Uterus (tissue), 4 donors: Measurements from ENCODE around the gene ATXN7L1. TPM values are rescaled to one million over a fixed set of nuclear protein-coding genes. Genes with fewer than 3 reads are reported as not detected.

Source experiments
- DNase-seq, 2 donors: peaks; one replicate each; pipeline ENCODE4 v3.0.0-alpha.2; 2019 to 2020
- H3K27ac ChIP-seq, 2 donors: fragments of 200-600 bp; sonication (generic); 1 replicate in 1 of 2; 2 replicates in 1 of 2; pipeline ENCODE4 v1.5.1; 2016 to 2018
- H3K27me3 ChIP-seq, 2 donors: fragments of 200-600 bp; sonication (generic); one replicate each; pipeline ENCODE4 v1.5.1; 2018 to 2019; ENCODE audit warnings: control low read depth in 1 of 2
- H3K36me3 ChIP-seq, 2 donors: fragments of 200-600 bp; sonication (generic); one replicate each; pipeline ENCODE4 v1.5.1; 2019; ENCODE audit warnings: control low read depth in 1 of 2
- H3K4me1 ChIP-seq, 2 donors: fragments of 200-600 bp; sonication (generic); one replicate each; pipeline ENCODE4 v1.5.1; 2018 to 2019; ENCODE audit warnings: control low read depth in 1 of 2
- H3K4me3 ChIP-seq, 2 donors: fragments of 200-600 bp; sonication (generic); 1 replicate in 1 of 2; 2 replicates in 1 of 2; pipeline ENCODE4 v1.5.1; 2018 to 2019; ENCODE audit warnings: mild to moderate bottlenecking in 1 of 2
- H3K9me3 ChIP-seq, 2 donors: fragments of 200-600 bp; sonication (generic); one replicate each; pipeline ENCODE4 v1.5.1; 2019; ENCODE audit warnings: control low read depth in 1 of 2
- POLR2A ChIP-seq, 2 donors: fragments of 450-650 bp; IDR thresholded peaks; one replicate each; pipeline ENCODE4 v1.6.1; 2016; ENCODE audit warnings: antibody characterized with exemption in 2 of 2, mild to moderate bottlenecking in 1 of 2, moderate library complexity in 1 of 2
- intact Hi-C: fragments of 100-400 bp; cut with DNase I; formaldehyde crosslinking; loops from one replicate; pipeline ENCODE4 v1.15.1; 2023; ENCODE audit warnings: low total_unique reads
- total RNA-seq, 4 donors: library from RNA; depleted of rRNA in 3 of 4; stranded (reverse); fragments of >200 nt in 3 of 4; gene quantifications; one replicate each; pipeline versions ENCODE4 v1.1.0 to v1.2.4, GENCODE V29; 2014 to 2023
- TF ChIP-seq, protein P1 (sequence below), 4 experiments: fragments of 200-600 bp in 2 of 4; fragments of 450-650 bp in 2 of 4; sonication (generic) in 2 of 4; IDR thresholded peaks; one replicate each; pipeline ENCODE4 v1.5.1; 2016 to 2019; ENCODE audit warnings: antibody characterized with exemption in 4 of 4, mild to moderate bottlenecking in 2 of 4, moderate library complexity in 1 of 4
- donor health status: DM: yes; HTN: yes; CAD: no.

The ATXN7L1 gene
- total RNA-seq, 4 donors from 2014 or later, result 4.4 to 22.4 (median 11.0) TPM

DNA sequence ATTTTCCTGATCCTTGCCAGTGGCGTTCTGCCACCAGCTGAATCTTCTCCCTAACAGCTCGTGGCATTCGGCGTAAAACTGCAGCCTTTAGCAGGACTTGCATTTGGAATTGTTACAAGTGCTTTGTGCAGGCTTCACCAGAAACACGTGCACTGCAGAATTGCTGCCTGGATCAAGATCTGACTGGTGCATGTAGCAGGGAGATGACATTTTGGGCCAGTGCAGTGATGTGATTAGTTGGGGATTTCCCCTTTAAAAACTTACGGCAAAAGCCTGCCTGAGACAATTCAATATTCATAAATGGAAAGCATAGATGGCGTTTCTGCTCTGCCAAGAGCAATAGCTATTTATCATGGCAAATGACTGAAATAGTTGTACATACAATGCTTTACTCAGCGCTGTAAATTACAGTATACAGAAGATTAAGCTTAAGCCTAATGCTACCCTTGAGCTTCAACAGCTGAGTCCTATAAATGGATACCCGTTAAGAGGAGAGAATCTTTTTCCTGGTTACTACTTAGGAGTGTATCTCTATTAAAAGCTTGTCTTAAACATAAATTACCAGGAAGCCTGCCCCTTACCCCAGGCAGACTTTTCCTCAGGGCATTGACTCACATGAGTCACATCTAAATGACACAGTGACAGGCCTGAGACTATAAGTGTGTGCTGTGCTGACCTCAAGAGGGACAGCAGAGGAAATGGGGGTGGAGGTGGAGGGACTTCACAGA, 106.3 kb downstream of the ATXN7L1 start:
- no peaks in the 10 kb centered on the region for H3K27me3 ChIP-seq
- no peak overlapping the region for H3K4me3 ChIP-seq
- no peaks in the 10 kb centered on the region for H3K36me3 ChIP-seq
- TF ChIP-seq POLR2A (IDR thresholded peaks at IDR 0.05), result no peak
- TF ChIP-seq, protein P1, sequence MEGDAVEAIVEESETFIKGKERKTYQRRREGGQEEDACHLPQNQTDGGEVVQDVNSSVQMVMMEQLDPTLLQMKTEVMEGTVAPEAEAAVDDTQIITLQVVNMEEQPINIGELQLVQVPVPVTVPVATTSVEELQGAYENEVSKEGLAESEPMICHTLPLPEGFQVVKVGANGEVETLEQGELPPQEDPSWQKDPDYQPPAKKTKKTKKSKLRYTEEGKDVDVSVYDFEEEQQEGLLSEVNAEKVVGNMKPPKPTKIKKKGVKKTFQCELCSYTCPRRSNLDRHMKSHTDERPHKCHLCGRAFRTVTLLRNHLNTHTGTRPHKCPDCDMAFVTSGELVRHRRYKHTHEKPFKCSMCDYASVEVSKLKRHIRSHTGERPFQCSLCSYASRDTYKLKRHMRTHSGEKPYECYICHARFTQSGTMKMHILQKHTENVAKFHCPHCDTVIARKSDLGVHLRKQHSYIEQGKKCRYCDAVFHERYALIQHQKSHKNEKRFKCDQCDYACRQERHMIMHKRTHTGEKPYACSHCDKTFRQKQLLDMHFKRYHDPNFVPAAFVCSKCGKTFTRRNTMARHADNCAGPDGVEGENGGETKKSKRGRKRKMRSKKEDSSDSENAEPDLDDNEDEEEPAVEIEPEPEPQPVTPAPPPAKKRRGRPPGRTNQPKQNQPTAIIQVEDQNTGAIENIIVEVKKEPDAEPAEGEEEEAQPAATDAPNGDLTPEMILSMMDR (IDR thresholded peaks at IDR 0.05), result no peak
- intact Hi-C loops, result no loop called here
- H3K4me1 ChIP-seq, result no peaks in the 10 kb centered on the region
- H3K9me3 ChIP-seq, result no peaks in the 10 kb centered on the region
- no peak for DNase-seq
- H3K27ac ChIP-seq, result no peak overlapping the region

DNA sequence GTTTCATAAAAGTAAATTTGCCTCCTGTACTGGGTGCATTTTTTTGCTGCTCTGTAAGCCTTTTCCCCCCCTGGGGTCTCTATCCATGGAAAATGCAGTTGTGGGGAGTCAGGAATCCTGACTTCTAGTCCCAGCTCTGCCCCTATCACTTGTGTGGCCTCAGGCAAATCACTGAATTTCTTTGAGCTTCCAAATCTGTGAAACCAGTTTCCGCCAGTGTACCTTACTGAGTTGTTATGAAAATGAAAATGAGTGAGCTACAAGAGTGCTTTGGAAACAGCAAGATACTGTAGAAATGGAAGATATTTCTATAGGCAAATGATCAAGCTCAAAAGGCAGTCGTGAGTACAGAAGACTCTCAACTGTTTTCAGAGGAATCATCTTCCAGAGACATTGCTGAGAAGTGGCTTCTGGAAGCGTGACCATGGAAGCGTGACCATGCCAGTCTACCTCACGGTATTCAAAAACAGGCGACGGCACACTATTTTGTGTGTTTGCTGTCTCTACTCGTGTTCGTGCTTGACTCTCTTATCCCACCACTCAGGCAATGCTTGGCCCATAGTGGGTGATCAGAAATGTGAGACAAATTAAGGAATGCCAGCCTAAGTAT, 107.4 kb downstream of the ATXN7L1 start:
- DNase-seq, result no peak
- Histone ChIP-seq H3K9me3 (no peaks in the 10 kb centered on the region), H3K4me3 (no peak overlapping the region), H3K27me3 (no peaks in the 10 kb centered on the region), H3K4me1 (no peaks in the 10 kb centered on the region), H3K27ac (no peak overlapping the region), H3K36me3 (no peaks in the 10 kb centered on the region)
- TF ChIP-seq, protein P1 (IDR thresholded peaks at IDR 0.05), result no peak
- TF ChIP-seq POLR2A (IDR thresholded peaks at IDR 0.05), result no peak
- intact Hi-C loops, result no loop called here

DNA sequence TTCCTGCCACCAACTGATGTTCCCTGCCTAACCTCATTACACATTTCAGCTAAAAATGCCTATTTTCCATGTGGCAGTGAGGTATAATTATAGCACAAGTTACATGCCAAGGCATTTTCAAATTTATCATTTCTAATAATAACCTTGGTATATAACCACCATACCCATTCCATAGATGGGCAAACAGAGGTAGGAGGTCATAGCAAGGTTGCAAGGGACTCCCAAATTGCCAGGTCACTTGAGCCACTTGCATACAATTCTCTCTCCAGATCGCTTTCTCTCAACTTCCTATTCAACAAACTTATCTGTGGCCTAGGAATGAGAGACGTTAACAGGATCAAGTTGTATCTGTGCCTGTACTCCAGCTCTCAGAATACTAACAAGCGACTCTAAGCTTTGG, 108.3 kb downstream of the ATXN7L1 start:
- Histone ChIP-seq H3K4me1 (no peaks in the 10 kb centered on the region), H3K9me3 (no peaks in the 10 kb centered on the region), H3K36me3 (no peaks in the 10 kb centered on the region), H3K4me3 (no peak overlapping the region), H3K27me3 (no peaks in the 10 kb centered on the region), H3K27ac (no peak overlapping the region)
- intact Hi-C loops, result no loop called here
- no peak for DNase-seq
- TF ChIP-seq, protein P1 (IDR thresholded peaks at IDR 0.05), result no peak
- TF ChIP-seq POLR2A (IDR thresholded peaks at IDR 0.05), result no peak

DNA sequence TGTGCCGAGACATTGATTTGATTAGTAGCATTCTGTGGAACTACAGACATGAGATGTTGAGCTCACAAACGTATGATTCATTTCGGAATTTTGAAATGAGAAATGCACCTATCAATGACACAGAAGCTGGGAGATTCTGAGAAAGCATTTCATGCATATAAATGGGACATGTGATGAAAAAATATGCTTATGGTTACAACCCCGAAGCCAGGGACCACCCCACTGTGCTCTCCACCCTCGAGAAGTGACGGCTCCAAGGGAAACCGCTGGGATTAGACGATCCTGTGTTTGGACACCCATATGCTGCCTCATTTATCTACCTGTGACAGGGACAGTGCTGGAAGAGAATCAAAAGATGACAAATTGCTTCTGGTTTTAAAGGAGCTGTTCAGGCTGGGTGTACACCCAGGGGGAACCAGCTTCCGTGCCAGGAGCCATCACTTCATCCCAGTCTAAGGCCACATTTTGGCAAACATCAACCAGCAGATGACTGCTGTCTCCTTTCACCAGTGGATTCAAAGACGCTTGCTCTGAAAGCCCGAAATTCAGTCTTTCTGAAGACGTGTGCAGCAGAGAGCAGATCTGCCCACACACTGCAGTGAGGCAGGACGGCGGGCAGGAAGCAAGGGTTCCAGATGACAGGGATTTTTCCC, 109.9 kb downstream of the ATXN7L1 start:
- no peak for TF ChIP-seq POLR2A (IDR thresholded peaks at IDR 0.05)
- TF ChIP-seq, protein P1 (IDR thresholded peaks at IDR 0.05), result no peak
- no peak for DNase-seq
- Histone ChIP-seq H3K36me3 (no peaks in the 10 kb centered on the region), H3K4me1 (no peaks in the 10 kb centered on the region), H3K9me3 (no peaks in the 10 kb centered on the region), H3K27ac (no peak overlapping the region), H3K4me3 (no peak overlapping the region), H3K27me3 (no peaks in the 10 kb centered on the region)
- intact Hi-C loops, result no loop called here

DNA sequence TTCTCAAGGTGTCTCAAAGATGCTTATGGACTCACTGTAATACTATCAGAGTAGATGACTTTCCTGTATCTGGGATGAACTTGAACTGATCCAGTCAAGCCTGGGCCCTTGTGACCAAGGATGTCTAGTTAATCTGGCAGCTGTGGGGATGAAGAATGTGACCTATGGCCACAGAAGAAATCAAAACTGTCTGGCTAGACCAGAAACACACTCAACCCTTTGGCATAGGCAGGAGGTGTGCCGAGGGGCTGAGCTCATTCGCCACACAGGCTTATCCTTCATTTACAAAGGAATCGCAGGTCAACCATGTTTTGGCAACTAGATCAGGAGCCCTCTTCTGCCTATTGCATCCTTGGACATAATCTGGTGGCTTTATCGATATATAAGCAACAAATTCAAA, 110.6 kb downstream of the ATXN7L1 start:
- Histone ChIP-seq H3K9me3 (no peaks in the 10 kb centered on the region), H3K36me3 (no peaks in the 10 kb centered on the region), H3K4me3 (no peak overlapping the region), H3K27ac (no peak overlapping the region), H3K27me3 (no peaks in the 10 kb centered on the region), H3K4me1 (no peaks in the 10 kb centered on the region)
- TF ChIP-seq POLR2A (IDR thresholded peaks at IDR 0.05), result no peak
- TF ChIP-seq, protein P1 (IDR thresholded peaks at IDR 0.05), result no peak
- DNase-seq, result no peak
- intact Hi-C loops, result no loop called here
